ENCODE results near the gene ZRANB2.

ZRANB2 gene

GRCh38 chr1:71026093-71026492 is 54.7 kb downstream of the ZRANB2 start:
- no peak overlapping the region for H3K4me3 ChIP-seq (ENCODE audit: low read length)
- H3K9me3 ChIP-seq (ENCODE audit: control insufficient read depth, low read length), result no peaks in the 10 kb centered on the region
- H3K9ac ChIP-seq (ENCODE audit: low read length), result no peak overlapping the region
- DNase-seq (ENCODE audit: low read depth), result no peak
- H3K36me3 ChIP-seq (ENCODE audit: control insufficient read depth, insufficient read depth, low read length, severe bottlenecking), result peaks cover 4% of the 10 kb centered on the region
- peaks cover 32% of the 10 kb centered on the region for H3K4me1 ChIP-seq (ENCODE audit: control insufficient read depth, insufficient read depth, low read length)
- H3K27me3 ChIP-seq (replicated peaks; ENCODE audit: control insufficient read depth, insufficient read depth, low read length), result no peaks in the 10 kb centered on the region

GRCh38 chr1:71023515-71023914 is 57.3 kb downstream of the ZRANB2 start:
- Histone ChIP-seq H3K9me3 (ENCODE audit: control insufficient read depth, low read length) (no peaks in the 10 kb centered on the region), H3K4me1 (ENCODE audit: control insufficient read depth, insufficient read depth, low read length) (peaks cover 29% of the 10 kb centered on the region), H3K9ac (ENCODE audit: low read length) (no peak overlapping the region), H3K36me3 (ENCODE audit: control insufficient read depth, insufficient read depth, low read length, severe bottlenecking) (no peaks in the 10 kb centered on the region), H3K4me3 (ENCODE audit: low read length) (no peak overlapping the region), H3K27me3 (replicated peaks; ENCODE audit: control insufficient read depth, insufficient read depth, low read length) (no peaks in the 10 kb centered on the region)
- no peak for DNase-seq (ENCODE audit: low read depth)

- no peak overlapping the region for H3K4me3 ChIP-seq (ENCODE audit: low read length)
- H3K9ac ChIP-seq (ENCODE audit: low read length), result no peak overlapping the region
- DNase-seq (ENCODE audit: low read depth), result no peak
- H3K4me1 ChIP-seq (ENCODE audit: control insufficient read depth, insufficient read depth, low read length), result peaks cover 45% of the 10 kb centered on the region
- no peaks in the 10 kb centered on the region for H3K36me3 ChIP-seq (ENCODE audit: control insufficient read depth, insufficient read depth, low read length, severe bottlenecking)
- H3K27me3 ChIP-seq (replicated peaks; ENCODE audit: control insufficient read depth, insufficient read depth, low read length), result no peaks in the 10 kb centered on the region
- no peaks in the 10 kb centered on the region for H3K9me3 ChIP-seq (ENCODE audit: control insufficient read depth, low read length)
Observed at GRCh38 chr1:71019233-71019969, 61.4 kb downstream of the ZRANB2 start.

- peaks cover 52% of the 10 kb centered on the region for H3K4me1 ChIP-seq (ENCODE audit: control insufficient read depth, insufficient read depth, low read length)
- H3K27me3 ChIP-seq (replicated peaks; ENCODE audit: control insufficient read depth, insufficient read depth, low read length), result no peaks in the 10 kb centered on the region
- H3K9me3 ChIP-seq (ENCODE audit: control insufficient read depth, low read length), result no peaks in the 10 kb centered on the region
- no peak overlapping the region for H3K9ac ChIP-seq (ENCODE audit: low read length)
- no peak overlapping the region for H3K4me3 ChIP-seq (ENCODE audit: low read length)
- no peak for DNase-seq (ENCODE audit: low read depth)
- no peaks in the 10 kb centered on the region for H3K36me3 ChIP-seq (ENCODE audit: control insufficient read depth, insufficient read depth, low read length, severe bottlenecking)
Observed at GRCh38 chr1:71018791-71019190, 62.0 kb downstream of the ZRANB2 start.

GRCh38 chr1:71015745-71016144 is 65.1 kb downstream of the ZRANB2 start:
- no peaks in the 10 kb centered on the region for H3K9me3 ChIP-seq (ENCODE audit: control insufficient read depth, low read length)
- H3K4me1 ChIP-seq (ENCODE audit: control insufficient read depth, insufficient read depth, low read length), result peaks cover 50% of the 10 kb centered on the region
- H3K36me3 ChIP-seq (ENCODE audit: control insufficient read depth, insufficient read depth, low read length, severe bottlenecking), result peaks cover 16% of the 10 kb centered on the region
- H3K27me3 ChIP-seq (replicated peaks; ENCODE audit: control insufficient read depth, insufficient read depth, low read length), result no peaks in the 10 kb centered on the region
- H3K9ac ChIP-seq (ENCODE audit: low read length), result no peak overlapping the region
- H3K4me3 ChIP-seq (ENCODE audit: low read length), result peak overlapping the region; percentile 22
- DNase-seq (ENCODE audit: low read depth), result no peak

GRCh38 chr1:71014178-71014579 is 66.7 kb downstream of the ZRANB2 start:
- DNase-seq (ENCODE audit: low read depth), result peak; percentile 15
- no peak overlapping the region for H3K9ac ChIP-seq (ENCODE audit: low read length)
- H3K36me3 ChIP-seq (ENCODE audit: control insufficient read depth, insufficient read depth, low read length, severe bottlenecking), result peaks cover 31% of the 10 kb centered on the region
- H3K4me3 ChIP-seq (ENCODE audit: low read length), result no peak overlapping the region
- no peaks in the 10 kb centered on the region for H3K27me3 ChIP-seq (replicated peaks; ENCODE audit: control insufficient read depth, insufficient read depth, low read length)
- H3K9me3 ChIP-seq (ENCODE audit: control insufficient read depth, low read length), result no peaks in the 10 kb centered on the region
- H3K4me1 ChIP-seq (ENCODE audit: control insufficient read depth, insufficient read depth, low read length), result peaks cover 35% of the 10 kb centered on the region

Measured in adipocyte (in vitro differentiated cells).